Measurements from ENCODE around the gene SPAG7. TPM values are rescaled to one million over a fixed set of nuclear protein-coding genes. Genes with fewer than 3 reads are reported as not detected.

The SPAG7 gene
- total RNA-seq, 1 donor from 2014 or later: 60.5 TPM

- Mint-ChIP-seq H3K27ac (peak overlapping the region; percentile 18), H3K4me1 (ENCODE audit: unreplicated experiment) (peaks cover 5% of the 10 kb centered on the region), H3K36me3 (no peaks in the 10 kb centered on the region), H3K27me3 (no peaks in the 10 kb centered on the region), H3K4me3 (no peak overlapping the region), H3K9me3 (no peaks in the 10 kb centered on the region)
- TF ChIP-seq CTCF (conservative IDR thresholded peaks at IDR 0.05): no peak
- DNase-seq (ENCODE audit: extremely low spot score, unreplicated experiment): no peak
Observed at GRCh38 chr17:4913994-4914393, 53.6 kb downstream of the SPAG7 start.

Small RNAs within 50 kb of the gene (microRNA-seq; reads per million reads assigned to microRNA genes)
- gene MIR6864: not detected
- not detected for gene MIR6865

Other genes with a start within 250 kb of the SPAG7 start
- gene MED11, start 236.4 kb downstream of the SPAG7 start, total RNA-seq (ENCODE audit: low replicate concordance): 17.6 and 21.8 TPM in 2 replicates
- gene ZMYND15, start 228.0 kb downstream of the SPAG7 start, total RNA-seq (ENCODE audit: low replicate concordance): 0.70 and 1.4 TPM in 2 replicates
- gene CXCL16, start 227.9 kb downstream of the SPAG7 start, total RNA-seq (ENCODE audit: low replicate concordance): 15.2 and 23.0 TPM in 2 replicates
- 5.3 and 9.6 TPM in 2 replicates for gene TM4SF5, start 195.9 kb downstream of the SPAG7 start, total RNA-seq (ENCODE audit: low replicate concordance)
- 1.2 and 1.8 TPM in 2 replicates for gene VMO1, start 181.5 kb downstream of the SPAG7 start, total RNA-seq (ENCODE audit: low replicate concordance)
- gene GLTPD2, start 178.9 kb downstream of the SPAG7 start, total RNA-seq (ENCODE audit: low replicate concordance): 4.7 and 9.8 TPM in 2 replicates
- gene PSMB6, start 171.7 kb downstream of the SPAG7 start, total RNA-seq (ENCODE audit: low replicate concordance): 117 and 124 TPM in 2 replicates
- gene PLD2, start 160.7 kb downstream of the SPAG7 start, total RNA-seq (ENCODE audit: low replicate concordance): 58.7 and 69.3 TPM in 2 replicates
- 111 and 204 TPM in 2 replicates for gene MINK1, start 134.5 kb downstream of the SPAG7 start, total RNA-seq (ENCODE audit: low replicate concordance)
- gene C17orf107, start 68.3 kb downstream of the SPAG7 start, total RNA-seq (ENCODE audit: low replicate concordance): 4.4 and 9.3 TPM in 2 replicates
- 0.27 and 0.52 TPM in 2 replicates for gene CHRNE, start 64.7 kb downstream of the SPAG7 start, total RNA-seq (ENCODE audit: low replicate concordance)
- gene GP1BA, start 35.5 kb downstream of the SPAG7 start, total RNA-seq (ENCODE audit: low replicate concordance): not detected in 2 replicates
- 60.2 and 63.6 TPM in 2 replicates for gene SLC25A11, start 27.8 kb downstream of the SPAG7 start, total RNA-seq (ENCODE audit: low replicate concordance)
- 98.8 and 132 TPM in 2 replicates for gene RNF167, start 27.5 kb downstream of the SPAG7 start, total RNA-seq (ENCODE audit: low replicate concordance)
- gene PFN1, start 19.3 kb downstream of the SPAG7 start, total RNA-seq (ENCODE audit: low replicate concordance): 404 and 455 TPM in 2 replicates
- 4.8 and 24.0 TPM in 2 replicates for gene ENO3, start 16.7 kb downstream of the SPAG7 start, total RNA-seq (ENCODE audit: low replicate concordance)
- 26.3 and 35.6 TPM in 2 replicates for gene CAMTA2, start 19.9 kb upstream of the SPAG7 start, total RNA-seq (ENCODE audit: low replicate concordance)
- 0.72 and 0.86 TPM in 2 replicates for gene INCA1, start 29.7 kb upstream of the SPAG7 start, total RNA-seq (ENCODE audit: low replicate concordance)
- gene KIF1C, start 30.1 kb upstream of the SPAG7 start, total RNA-seq (ENCODE audit: low replicate concordance): 102 and 130 TPM in 2 replicates
- 0.19 and 1.5 TPM in 2 replicates for gene SLC52A1, start 67.6 kb upstream of the SPAG7 start, total RNA-seq (ENCODE audit: low replicate concordance)
- 0.53 and 2.3 TPM in 2 replicates for gene ZFP3, start 110.7 kb upstream of the SPAG7 start, total RNA-seq (ENCODE audit: low replicate concordance)
- gene ZNF232, start 144.1 kb upstream of the SPAG7 start, total RNA-seq (ENCODE audit: low replicate concordance): 16.2 and 25.8 TPM in 2 replicates
- gene USP6, start 148.2 kb upstream of the SPAG7 start, total RNA-seq (ENCODE audit: low replicate concordance): 0.07 and 0.22 TPM in 2 replicates
- gene ZNF594, start 224.1 kb upstream of the SPAG7 start, total RNA-seq (ENCODE audit: low replicate concordance): 8.9 and 20.3 TPM in 2 replicates